ENCODE results near the gene RAB2B.

- TF ChIP-seq REST (IDR thresholded peaks at IDR 0.05; ENCODE audit: low read depth, low read length) (no peak), YY1 (IDR thresholded peaks at IDR 0.05; ENCODE audit: low read depth) (no peak), EZH2phosphoT487 (IDR thresholded peaks at IDR 0.05; ENCODE audit: borderline replicate concordance, low read depth) (no peak), CTCF (IDR thresholded peaks at IDR 0.05) (no peak), SMC3 (IDR thresholded peaks at IDR 0.05; ENCODE audit: low read depth, low read length) (no peak), EP300 (IDR thresholded peaks at IDR 0.05; ENCODE audit: borderline replicate concordance in 1 of 2, low read depth in 1 of 2, low read length in 1 of 2) (no peak), RFX5 (IDR thresholded peaks at IDR 0.05; ENCODE audit: low read length) (no peak), RCOR1 (IDR thresholded peaks at IDR 0.05; ENCODE audit: low read length) (no peak), TAF1 (IDR thresholded peaks at IDR 0.05; ENCODE audit: borderline replicate concordance, low read depth, low read length) (no peak), RAD21 (IDR thresholded peaks at IDR 0.05; ENCODE audit: low read length) (no peak), USF2 (IDR thresholded peaks at IDR 0.05; ENCODE audit: borderline replicate concordance, low read depth, low read length) (no peak), MAX (IDR thresholded peaks at IDR 0.05; ENCODE audit: low read depth) (no peak), JUND (IDR thresholded peaks at IDR 0.05) (no peak), USF1 (IDR thresholded peaks at IDR 0.05; ENCODE audit: borderline replicate concordance, low read depth) (no peak)
Measured at GRCh38 chr14:21525571-21525961, 48.8 kb upstream of the RAB2B start.
